Measurements from ENCODE around the gene RPS6KA2. TPM values are rescaled to one million over a fixed set of nuclear protein-coding genes. Genes with fewer than 3 reads are reported as not detected.

Gene RPS6KA2
- 4.3 and 7.3 TPM in 2 replicates for total RNA-seq (2014; rRNA removed; shearing (Covaris generic))

DNA sequence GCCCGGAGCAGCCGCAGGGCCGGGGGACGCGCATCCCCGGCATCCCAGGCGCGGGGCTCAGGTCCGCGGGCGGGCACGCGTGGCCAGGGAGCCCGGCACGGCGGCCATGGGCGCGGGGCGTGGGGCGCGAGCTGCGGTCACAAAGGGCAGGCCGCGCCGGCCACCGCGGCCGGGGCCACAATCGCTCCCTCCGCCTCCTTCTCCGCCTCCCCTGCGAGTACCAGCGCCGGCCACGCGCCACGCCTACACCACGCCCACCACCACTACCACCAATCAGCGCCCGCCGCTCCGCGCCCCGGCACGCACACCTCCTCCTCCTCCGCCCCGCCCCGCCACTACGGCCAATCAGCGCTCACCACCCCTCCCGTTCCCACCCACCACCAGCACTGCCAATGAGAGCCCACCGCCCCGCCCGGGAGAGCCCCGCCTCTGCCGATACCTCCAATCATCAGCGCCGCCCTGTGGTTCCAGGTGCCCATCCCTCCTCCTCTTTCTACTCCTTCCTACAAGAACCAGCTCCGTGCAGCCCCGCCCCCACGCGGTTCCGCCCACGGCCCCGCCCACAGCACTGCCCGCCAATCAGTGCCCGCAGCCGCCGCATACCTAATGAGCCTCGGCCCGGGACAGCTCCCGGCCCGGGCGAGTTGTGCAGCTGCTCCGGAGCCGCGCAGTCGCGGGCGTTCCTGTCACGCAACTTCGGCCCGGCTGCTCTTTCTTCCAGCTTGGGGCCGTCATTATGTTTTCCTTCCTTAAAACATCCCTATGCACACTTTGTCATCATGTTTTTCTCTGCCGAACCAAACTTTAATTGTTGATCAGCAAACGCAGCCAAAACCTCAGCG lies at the start of gene RPS6KA2:
TSS of gene RPS6KA2 (minus strand) at position 219 of the 842 bp plus-strand sequence. CDS start 232 bp downstream, outside the sequence.
- peak; percentile 99 for DNase-seq (ENCODE audit: low read depth)

GRCh38 chr6:166676270-166676860 lies 49.3 kb upstream of the RPS6KA2 start:
- no peak for DNase-seq (ENCODE audit: low read depth)

- no peak for DNase-seq (ENCODE audit: low read depth)
Measured at GRCh38 chr6:166675736-166676135, 48.7 kb upstream of the RPS6KA2 start.

DNA sequence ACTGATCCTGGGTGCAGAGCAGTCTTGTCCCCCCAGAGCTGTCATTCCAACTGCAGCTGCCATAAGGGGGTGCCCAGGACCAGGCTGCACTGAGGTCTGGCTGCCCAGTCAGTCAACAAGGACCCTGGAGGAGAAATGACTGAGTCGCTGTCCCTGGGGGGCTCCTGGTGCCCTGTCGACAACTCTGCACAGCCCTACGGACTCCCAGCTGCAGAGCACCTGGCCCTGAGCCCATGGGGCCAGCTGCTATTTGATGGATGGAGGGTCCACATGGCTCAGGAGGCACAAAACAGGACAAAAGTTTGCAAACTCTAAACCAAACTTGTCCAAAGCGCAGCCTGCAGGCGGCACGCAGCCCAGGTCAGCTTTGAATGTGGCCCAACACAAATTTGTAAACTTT lies 46.3 kb upstream of the RPS6KA2 start:
- DNase-seq (ENCODE audit: low read depth), result no peak

DNA sequence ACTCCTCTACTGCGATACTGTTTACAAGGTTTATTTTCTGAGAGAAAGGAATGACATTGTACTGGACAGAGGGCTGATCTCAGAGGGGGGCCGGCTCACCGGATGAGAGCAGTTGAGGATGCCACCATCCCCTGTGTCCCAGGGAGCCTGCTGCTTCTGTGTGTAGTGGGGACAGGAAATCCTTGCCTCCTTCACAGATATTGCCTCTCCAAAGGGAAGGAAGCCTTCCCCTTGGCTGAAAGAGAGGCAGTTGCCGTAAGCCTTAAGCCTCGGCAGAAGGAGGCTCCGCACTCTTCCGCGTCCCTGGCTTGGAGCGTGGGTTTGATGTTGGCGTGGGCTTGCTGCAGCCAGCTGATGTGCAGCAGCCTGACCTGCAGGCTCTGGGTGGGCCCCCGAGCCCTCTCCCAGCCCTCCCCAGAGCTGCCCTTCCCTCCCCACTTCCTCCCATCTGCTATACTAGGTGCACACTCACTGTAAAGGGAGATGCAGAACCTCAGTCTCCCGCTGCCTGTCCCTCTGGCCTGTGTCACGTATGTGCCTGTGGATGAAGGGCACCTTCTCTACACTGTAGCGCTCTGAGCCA lies 45.7 kb upstream of the RPS6KA2 start:
- DNase-seq (ENCODE audit: low read depth), result no peak

GRCh38 chr6:166672146-166672545 lies 45.1 kb upstream of the RPS6KA2 start:
- DNase-seq (ENCODE audit: low read depth), result no peak

DNA sequence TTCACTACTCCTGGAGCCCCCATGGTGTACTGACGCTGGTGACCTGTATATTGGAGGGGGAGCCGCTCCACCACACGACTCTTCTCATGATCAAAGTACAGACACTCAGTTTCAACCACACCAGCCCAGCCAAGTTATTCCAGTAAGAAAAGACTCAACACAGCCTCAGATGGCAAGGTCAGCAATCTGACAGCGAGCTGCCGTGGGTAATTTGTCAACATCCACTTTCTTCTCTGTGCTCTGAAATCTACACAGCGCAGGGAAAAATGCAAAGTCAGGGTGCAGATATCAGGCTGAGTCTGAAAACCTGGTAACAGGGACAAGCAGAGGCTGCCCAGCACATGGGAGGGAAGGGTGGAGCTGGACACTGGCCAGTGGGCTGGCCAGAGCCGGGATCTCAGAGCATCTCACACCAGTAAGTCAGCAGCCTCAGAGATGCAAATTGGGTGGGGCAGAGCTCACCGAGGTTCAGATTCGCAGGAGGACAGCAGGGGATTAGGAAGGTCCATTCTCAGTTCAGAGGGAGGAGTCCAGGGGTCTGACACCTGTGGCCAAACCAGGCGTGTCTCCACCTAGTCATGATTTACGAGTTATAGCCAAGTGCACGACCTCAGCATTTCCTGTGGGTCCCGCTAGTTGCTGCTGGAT lies 44.5 kb upstream of the RPS6KA2 start:
- no peak for DNase-seq (ENCODE audit: low read depth)

DNA sequence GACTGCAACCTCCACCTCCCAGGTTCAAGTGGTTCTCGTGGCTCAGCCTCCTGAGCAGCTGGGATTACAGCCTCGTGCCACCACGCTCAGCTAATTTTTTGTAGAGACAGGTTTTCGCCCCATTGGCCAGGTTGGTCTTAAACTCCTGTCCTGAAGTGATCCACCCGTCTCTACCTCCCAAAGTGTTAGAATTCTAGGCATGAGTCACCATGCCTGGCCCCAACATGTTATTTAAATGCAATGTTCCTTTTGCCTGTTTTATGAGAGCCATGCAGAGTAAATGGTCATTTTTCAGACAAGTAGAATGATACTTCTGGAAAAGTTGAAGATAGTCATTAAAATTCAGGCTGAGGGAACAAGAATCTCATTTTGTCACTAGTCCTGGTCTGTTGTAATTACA lies 43.8 kb upstream of the RPS6KA2 start:
- DNase-seq (ENCODE audit: low read depth), result no peak

- DNase-seq (ENCODE audit: low read depth), result no peak
Measured at GRCh38 chr6:166670013-166670412, 43.0 kb upstream of the RPS6KA2 start.

DNA sequence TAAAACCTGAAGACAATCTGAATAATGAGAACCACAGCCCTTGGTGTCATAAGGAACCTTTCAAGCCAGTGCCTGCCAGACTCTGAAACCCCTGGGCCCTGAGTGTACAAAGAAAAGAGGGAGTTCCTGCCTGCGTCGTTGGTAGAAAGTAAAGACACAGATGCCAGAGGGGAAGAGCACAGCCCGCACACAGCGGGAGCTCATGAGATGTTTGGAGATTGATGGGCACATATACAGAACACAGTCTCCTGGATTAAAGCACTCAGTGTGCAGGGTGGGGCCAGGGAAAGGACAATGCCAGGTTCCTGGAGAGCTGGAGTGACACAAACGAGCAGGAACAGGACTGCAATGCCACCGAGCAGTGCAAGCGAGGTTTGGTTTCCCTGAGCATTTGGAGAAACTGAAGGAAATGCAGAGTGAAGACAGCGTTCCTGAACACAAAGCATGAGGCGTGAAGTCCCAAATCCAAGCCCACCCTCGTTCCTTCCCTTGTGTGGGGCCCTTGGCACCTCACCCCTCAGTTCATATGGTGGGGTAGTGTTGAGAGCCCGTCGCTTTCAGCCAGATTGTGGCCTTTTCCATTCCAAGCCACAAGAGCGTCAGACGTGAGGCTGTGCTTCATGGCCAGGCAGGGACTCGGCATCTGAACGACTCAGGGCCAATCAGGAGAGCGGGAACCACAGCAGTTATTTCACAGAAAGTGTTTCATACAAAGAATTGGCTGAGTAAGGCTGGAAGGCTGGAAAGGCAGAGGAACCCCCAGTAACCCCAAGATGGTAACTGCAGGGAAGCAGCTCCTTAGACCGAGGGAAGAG lies 41.0 kb upstream of the RPS6KA2 start:
- DNase-seq (ENCODE audit: low read depth), result no peak

- DNase-seq (ENCODE audit: low read depth), result no peak
Measured at GRCh38 chr6:166664135-166664534, 37.1 kb upstream of the RPS6KA2 start.

DNA sequence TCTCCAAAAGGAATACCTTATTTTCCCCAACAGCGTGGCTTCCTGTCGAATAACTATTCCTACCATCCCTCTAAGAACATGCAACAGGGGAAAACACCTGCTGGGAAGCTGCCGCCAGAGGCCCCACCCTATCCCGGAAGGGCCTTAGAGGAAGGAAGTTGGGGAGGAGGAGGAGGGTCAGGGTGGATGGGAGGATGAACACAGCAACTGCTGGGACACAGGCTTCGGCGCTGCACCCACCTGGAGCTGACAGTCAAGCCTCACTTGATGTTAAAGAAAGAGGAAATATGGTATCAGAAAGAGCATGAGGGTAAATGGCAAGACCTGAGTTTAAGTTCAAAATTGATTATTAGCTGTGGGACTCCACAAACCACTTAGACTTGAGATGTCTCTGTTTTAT lies 36.5 kb upstream of the RPS6KA2 start:
- DNase-seq (ENCODE audit: low read depth), result no peak

DNA sequence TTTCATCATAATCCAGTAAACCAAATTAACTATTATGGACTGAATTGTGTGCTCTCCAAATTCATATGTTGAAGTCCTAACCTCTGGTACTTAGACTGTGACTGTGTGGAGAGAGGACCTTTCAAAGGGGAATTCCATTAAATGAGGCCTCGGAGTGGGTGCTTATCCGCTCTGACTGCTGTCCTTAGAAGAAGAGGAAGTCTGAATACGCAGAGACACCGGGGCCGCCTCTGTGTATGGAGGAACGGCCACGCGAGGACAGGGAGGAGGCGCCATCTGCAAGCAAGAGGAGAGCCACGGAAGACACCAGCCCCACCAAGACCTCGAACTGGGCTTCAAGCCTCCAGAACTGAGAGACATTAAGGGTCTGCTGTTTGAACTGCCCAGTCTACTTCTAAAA lies 35.6 kb upstream of the RPS6KA2 start:
- DNase-seq (ENCODE audit: low read depth), result no peak

- DNase-seq (ENCODE audit: low read depth), result no peak
Measured at GRCh38 chr6:166661327-166662085, 34.5 kb upstream of the RPS6KA2 start.

GRCh38 chr6:166660157-166660688 lies 33.2 kb upstream of the RPS6KA2 start:
- no peak for DNase-seq (ENCODE audit: low read depth)

- DNase-seq (ENCODE audit: low read depth), result no peak
Measured at GRCh38 chr6:166659581-166659980, 32.5 kb upstream of the RPS6KA2 start.

GRCh38 chr6:166658792-166659150 lies 31.7 kb upstream of the RPS6KA2 start:
- no peak for DNase-seq (ENCODE audit: low read depth)

- DNase-seq (ENCODE audit: low read depth), result no peak
Measured at GRCh38 chr6:166658115-166658791, 31.2 kb upstream of the RPS6KA2 start.

GRCh38 chr6:166657531-166657930 lies 30.5 kb upstream of the RPS6KA2 start:
- DNase-seq (ENCODE audit: low read depth), result no peak

Measured in RPMI7951 (cell line).